SK-N-SH treated with all-trans-retinoic acid at 6 μM for 48 hours (cell line): ENCODE measurements around the gene BSG.

Source experiments
- ARNTL ChIP-seq: fragments of 450-650 bp; formaldehyde crosslinking; IDR thresholded peaks from 2 replicates; pipeline ENCODE4 v1.5.0; 2020; ENCODE audit warnings: low read depth, mild to moderate bottlenecking, moderate library complexity, borderline replicate concordance
- BACH2 ChIP-seq: fragments of 250-450 bp; sonication (Bioruptor Pico); IDR thresholded peaks from 2 replicates; pipeline ENCODE4 v1.9.0; 2021; ENCODE audit warnings: mild to moderate bottlenecking, borderline replicate concordance
- ISL1 ChIP-seq: fragments of 250-450 bp; sonication (Bioruptor Pico); IDR thresholded peaks from 2 replicates; pipeline ENCODE4 v2.1.2; 2022; ENCODE audit warnings: mild to moderate bottlenecking, moderate library complexity
- OSR1 ChIP-seq: fragments of 250-450 bp; sonication (Bioruptor Pico); IDR thresholded peaks from 2 replicates; pipeline ENCODE4 v1.8.0; 2022; ENCODE audit warnings: moderate library complexity, mild to moderate bottlenecking, inconsistent platforms
- PATZ1 ChIP-seq: fragments of 250-450 bp; sonication (Bioruptor Pico); IDR thresholded peaks from 2 replicates; pipeline ENCODE4 v1.8.0; 2020; ENCODE audit warnings: mild to moderate bottlenecking, moderate library complexity, borderline replicate concordance
- RARB ChIP-seq: fragments of 250-450 bp; sonication (Bioruptor Pico); IDR thresholded peaks from 2 replicates; pipeline ENCODE4 v1.8.0; 2021; ENCODE audit warnings: mild to moderate bottlenecking, moderate library complexity
- SNAI2 ChIP-seq: fragments of 250-450 bp; sonication (Bioruptor Pico); IDR thresholded peaks from 2 replicates; pipeline ENCODE4 v1.5.0; 2020; ENCODE audit warnings: mild to moderate bottlenecking, moderate library complexity
- ZFP30 ChIP-seq: fragments of 450-650 bp; formaldehyde crosslinking; IDR thresholded peaks from 2 replicates; pipeline ENCODE4 v1.5.0; 2022; ENCODE audit warnings: mild to moderate bottlenecking, moderate library complexity
- ZNF8 ChIP-seq: fragments of 450-650 bp; formaldehyde crosslinking; IDR thresholded peaks from 2 replicates; pipeline ENCODE4 v1.5.0; 2020; ENCODE audit warnings: mild to moderate bottlenecking, moderate library complexity
- TF ChIP-seq, protein P1 (sequence below): fragments of 250-450 bp; sonication (Bioruptor Pico); IDR thresholded peaks from 2 replicates; pipeline ENCODE4 v1.5.1; 2020; ENCODE audit warnings: low read depth, mild to moderate bottlenecking, moderate library complexity
- TF ChIP-seq, protein P2 (sequence below): fragments of 250-450 bp; sonication (Bioruptor Pico); IDR thresholded peaks from 2 replicates; pipeline ENCODE4 v1.8.0; 2021; ENCODE audit warnings: low read depth, mild to moderate bottlenecking, moderate library complexity, borderline replicate concordance

- no peak for TF ChIP-seq ARNTL (CRISPR knock-in tag)
- TF ChIP-seq PATZ1 (CRISPR knock-in tag) = no peak
- TF ChIP-seq ZNF8 = no peak
- TF ChIP-seq SNAI2 (CRISPR knock-in tag) = no peak
- no peak for TF ChIP-seq ZFP30
- TF ChIP-seq, protein P1, sequence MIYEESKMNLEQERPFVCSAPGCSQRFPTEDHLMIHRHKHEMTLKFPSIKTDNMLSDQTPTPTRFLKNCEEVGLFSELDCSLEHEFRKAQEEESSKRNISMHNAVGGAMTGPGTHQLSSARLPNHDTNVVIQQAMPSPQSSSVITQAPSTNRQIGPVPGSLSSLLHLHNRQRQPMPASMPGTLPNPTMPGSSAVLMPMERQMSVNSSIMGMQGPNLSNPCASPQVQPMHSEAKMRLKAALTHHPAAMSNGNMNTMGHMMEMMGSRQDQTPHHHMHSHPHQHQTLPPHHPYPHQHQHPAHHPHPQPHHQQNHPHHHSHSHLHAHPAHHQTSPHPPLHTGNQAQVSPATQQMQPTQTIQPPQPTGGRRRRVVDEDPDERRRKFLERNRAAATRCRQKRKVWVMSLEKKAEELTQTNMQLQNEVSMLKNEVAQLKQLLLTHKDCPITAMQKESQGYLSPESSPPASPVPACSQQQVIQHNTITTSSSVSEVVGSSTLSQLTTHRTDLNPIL = no peak
- TF ChIP-seq RARB (CRISPR knock-in tag) = no peak
- TF ChIP-seq OSR1 (CRISPR knock-in tag) = no peak
- TF ChIP-seq BACH2 (CRISPR knock-in tag) = no peak
- TF ChIP-seq ISL1 (CRISPR knock-in tag) = no peak
- TF ChIP-seq, protein P2, sequence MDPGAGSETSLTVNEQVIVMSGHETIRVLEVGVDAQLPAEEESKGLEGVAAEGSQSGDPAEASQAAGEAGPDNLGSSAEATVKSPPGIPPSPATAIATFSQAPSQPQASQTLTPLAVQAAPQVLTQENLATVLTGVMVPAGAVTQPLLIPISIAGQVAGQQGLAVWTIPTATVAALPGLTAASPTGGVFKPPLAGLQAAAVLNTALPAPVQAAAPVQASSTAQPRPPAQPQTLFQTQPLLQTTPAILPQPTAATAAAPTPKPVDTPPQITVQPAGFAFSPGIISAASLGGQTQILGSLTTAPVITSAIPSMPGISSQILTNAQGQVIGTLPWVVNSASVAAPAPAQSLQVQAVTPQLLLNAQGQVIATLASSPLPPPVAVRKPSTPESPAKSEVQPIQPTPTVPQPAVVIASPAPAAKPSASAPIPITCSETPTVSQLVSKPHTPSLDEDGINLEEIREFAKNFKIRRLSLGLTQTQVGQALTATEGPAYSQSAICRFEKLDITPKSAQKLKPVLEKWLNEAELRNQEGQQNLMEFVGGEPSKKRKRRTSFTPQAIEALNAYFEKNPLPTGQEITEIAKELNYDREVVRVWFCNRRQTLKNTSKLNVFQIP (CRISPR knock-in tag) = no peak
Observed at GRCh38 chr19:532561-533363, 39.6 kb upstream of the BSG start.
